H1 (cell line): ENCODE results near the gene PAQR9. TPM values are rescaled to one million over a fixed set of nuclear protein-coding genes. Genes with fewer than 3 reads are reported as not detected.

Experiments
- CTCF ChIA-PET: fragments of 300-600 bp; sonication (Branson Sonifier 250); formaldehyde crosslinking; loops from one replicate; lab custom pipeline; 2021; ENCODE audit not compliant: partially characterized antibody; lab: Charles Lee
- POLR2A ChIA-PET: fragments of 300-600 bp; sonication (Branson Sonifier 250); formaldehyde crosslinking; loops from one replicate; lab custom pipeline; 2021; ENCODE audit warnings: inconsistent platforms; ENCODE audit not compliant: partially characterized antibody; lab: Charles Lee
- DNase-seq, 2 experiments: peaks; one replicate each; pipeline versions ENCODE4 v3.0.0 to v3.0.0-alpha.2; 2010 to 2022; ENCODE audit warnings: low spot score in 2 of 2, low read depth in 1 of 2, mixed read lengths in 1 of 2
- FAIRE-seq: peaks from 2 replicates; lab custom pipeline; 2011; peaks lifted over from hg19 to GRCh38; lab: Jason Lieb, UNC
- H2AFZ ChIP-seq: 2 replicates; pipeline ENCODE4 v1.8.1; 2012; ENCODE audit warnings: low read length, inconsistent platforms
- H2AK5ac ChIP-seq: 2 replicates; pipeline ENCODE4 v1.6.1; 2013; ENCODE audit warnings: low read depth, low read length
- H2BK120ac ChIP-seq: replicated peaks from 2 replicates; pipeline ENCODE3; 2013; ENCODE audit warnings: low read depth, low read length, inconsistent platforms
- H2BK12ac ChIP-seq: 2 replicates; pipeline ENCODE4 v1.6.1; 2013; ENCODE audit warnings: low read depth, low read length
- H2BK15ac ChIP-seq: 2 replicates; pipeline ENCODE4 v1.6.1; 2013; ENCODE audit warnings: low read length
- H2BK20ac ChIP-seq: 2 replicates; pipeline ENCODE4 v1.6.1; 2013; ENCODE audit warnings: low read length
- H2BK5ac ChIP-seq: 2 replicates; pipeline ENCODE4 v1.6.1; 2013; ENCODE audit warnings: low read depth, low read length
- H3K14ac ChIP-seq: 2 replicates; pipeline ENCODE4 v1.6.1; 2013; ENCODE audit warnings: inconsistent platforms; ENCODE audit not compliant: insufficient read length
- H3K18ac ChIP-seq: 2 replicates; pipeline ENCODE4 v1.6.1; 2013; ENCODE audit warnings: low read length; ENCODE audit errors: extremely low read depth
- H3K23ac ChIP-seq: 2 replicates; pipeline ENCODE4 v1.6.1; 2013; ENCODE audit warnings: inconsistent platforms; ENCODE audit not compliant: insufficient read length
- H3K23me2 ChIP-seq: 2 replicates; pipeline ENCODE4 v1.6.1; 2013; ENCODE audit warnings: low read depth, low read length
- H3K27ac ChIP-seq: 2 replicates; pipeline ENCODE4 v1.6.1; 2011; ENCODE audit warnings: low read depth, low read length, inconsistent platforms
- H3K27me3 ChIP-seq, 4 experiments: replicated peaks in 1 of 4; 1 replicate in 1 of 4; 2 replicates in 3 of 4; pipeline versions ENCODE4 v1.6.1 to v1.8.1; 2011 to 2013; ENCODE audit warnings: low read length in 3 of 4, mild to moderate bottlenecking in 3 of 4, inconsistent platforms in 2 of 4, mixed read lengths in 2 of 4, moderate library complexity in 1 of 4; ENCODE audit not compliant: control insufficient read depth in 3 of 4, insufficient read depth in 3 of 4; ENCODE audit errors: extremely low read depth in 1 of 4
- H3K36me3 ChIP-seq, 4 experiments: 2 replicates each; pipeline versions ENCODE4 v1.6.1 to v1.8.1; 2011 to 2013; ENCODE audit warnings: mild to moderate bottlenecking in 4 of 4, low read length in 3 of 4, moderate library complexity in 2 of 4, control low read depth in 1 of 4, inconsistent platforms in 1 of 4; ENCODE audit not compliant: insufficient read depth in 4 of 4, control insufficient read depth in 2 of 4
- H3K4ac ChIP-seq: replicated peaks from 2 replicates; pipeline ENCODE3; 2013; ENCODE audit warnings: low read length, low read depth, mixed read lengths, inconsistent platforms; ENCODE audit not compliant: insufficient read length
- H3K4me1 ChIP-seq, 4 experiments: replicated peaks in 1 of 4; 1 replicate in 1 of 4; 2 replicates in 3 of 4; pipeline versions ENCODE4 v1.6.1 to v1.8.1; 2011 to 2013; ENCODE audit warnings: low read length in 3 of 4, inconsistent platforms in 2 of 4, mixed read lengths in 1 of 4; ENCODE audit not compliant: insufficient read depth in 4 of 4, control insufficient read depth in 3 of 4
- H3K4me2 ChIP-seq, 2 experiments: 2 replicates each; pipeline versions ENCODE4 v1.6.1 to v1.8.1; 2011 to 2013; ENCODE audit warnings: low read depth in 2 of 2, low read length in 2 of 2, control low read depth in 1 of 2, inconsistent platforms in 1 of 2, mild to moderate bottlenecking in 1 of 2; ENCODE audit not compliant: insufficient read depth in 1 of 2
- H3K4me3 ChIP-seq, 4 experiments: fragments of 200-600, 300-600 bp in 1 of 4; sonication (generic), shearing (Covaris generic), sonication (Bioruptor Twin) in 1 of 4; 2 replicates each; pipeline versions ENCODE4 v1.5.1 to v1.8.1; 2011 to 2016; ENCODE audit warnings: low read length in 4 of 4, low read depth in 3 of 4, control low read depth in 2 of 4, inconsistent platforms in 2 of 4, mild to moderate bottlenecking in 2 of 4, mixed read lengths in 1 of 4, moderate library complexity in 1 of 4; ENCODE audit not compliant: insufficient read depth in 2 of 4; ENCODE audit errors: extremely low read depth in 1 of 4
- H3K56ac ChIP-seq: replicated peaks from 2 replicates; pipeline ENCODE3; 2013; ENCODE audit warnings: low read depth, mild to moderate bottlenecking, mixed read lengths, low read length, inconsistent platforms; ENCODE audit not compliant: insufficient read length
- H3K79me1 ChIP-seq: 2 replicates; pipeline ENCODE4 v1.6.1; 2013; ENCODE audit warnings: low read depth, low read length, control low read depth
- H3K79me2 ChIP-seq, 2 experiments: 2 replicates each; pipeline versions ENCODE4 v1.6.1 to v1.8.1; 2012 to 2013; ENCODE audit warnings: low read length in 2 of 2, mild to moderate bottlenecking in 2 of 2, inconsistent platforms in 1 of 2; ENCODE audit not compliant: insufficient read depth in 2 of 2, control insufficient read depth in 1 of 2
- H3K9ac ChIP-seq, 4 experiments: replicated peaks in 1 of 4; 1 replicate in 1 of 4; 2 replicates in 3 of 4; pipeline versions ENCODE4 v1.6.1 to v1.8.1; 2011 to 2013; ENCODE audit warnings: low read depth in 3 of 4, low read length in 3 of 4, control low read depth in 2 of 4, mild to moderate bottlenecking in 2 of 4, moderate library complexity in 2 of 4, inconsistent platforms in 1 of 4; ENCODE audit errors: extremely low read depth in 1 of 4
- H3K9me3 ChIP-seq, 2 experiments: 2 replicates each; pipeline versions ENCODE4 v1.6.1 to v1.8.1; 2012 to 2013; ENCODE audit warnings: mild to moderate bottlenecking in 2 of 2, moderate library complexity in 2 of 2, control low read depth in 1 of 2, inconsistent platforms in 1 of 2, low read depth in 1 of 2, low read length in 1 of 2, mixed read lengths in 1 of 2; ENCODE audit not compliant: insufficient read depth in 2 of 2
- H4K20me1 ChIP-seq, 2 experiments: replicated peaks in 1 of 2; 2 replicates each; pipeline versions ENCODE3 to v1.8.1; 2011 to 2013; ENCODE audit warnings: inconsistent platforms in 2 of 2, low read length in 2 of 2, mild to moderate bottlenecking in 1 of 2; ENCODE audit not compliant: insufficient read depth in 2 of 2, control insufficient read depth in 1 of 2
- H4K5ac ChIP-seq: 2 replicates; pipeline ENCODE4 v1.6.1; 2013; ENCODE audit warnings: low read length, low read depth, mixed read lengths, inconsistent platforms; ENCODE audit not compliant: insufficient read length
- H4K8ac ChIP-seq: 2 replicates; pipeline ENCODE4 v1.8.0; 2013; ENCODE audit warnings: mild to moderate bottlenecking, moderate library complexity, low read length, inconsistent platforms; ENCODE audit not compliant: insufficient read depth; ENCODE audit errors: extremely low read depth
- H4K91ac ChIP-seq: replicated peaks from 2 replicates; pipeline ENCODE3; 2013; ENCODE audit warnings: low read length, mixed read lengths, inconsistent platforms; ENCODE audit not compliant: insufficient read length
- CHD1 ChIP-seq: IDR thresholded peaks from 2 replicates; pipeline ENCODE4 v1.6.1; 2012; ENCODE audit warnings: low read depth, low read length, improper control_type of control experiment
- KDM5A ChIP-seq: fragments of 200-600 bp; IDR thresholded peaks from 2 replicates; pipeline ENCODE4 v1.7.1; 2012; ENCODE audit warnings: mild to moderate bottlenecking, low read length, inconsistent platforms, mixed read lengths
- NRF1 ChIP-seq: IDR thresholded peaks from 2 replicates; pipeline ENCODE4 v1.6.1; 2011; ENCODE audit warnings: mild to moderate bottlenecking, low read depth, low read length, improper control_type of control experiment
- RAD21 ChIP-seq, 2 experiments: IDR thresholded peaks in 1 of 2; conservative IDR thresholded peaks in 1 of 2; 2 replicates each; pipeline ENCODE4 v1.6.1; 2011; ENCODE audit warnings: low read depth in 2 of 2, low read length in 2 of 2, improper control_type of control experiment in 1 of 2, inconsistent platforms in 1 of 2, mild to moderate bottlenecking in 1 of 2, moderate library complexity in 1 of 2
- SP1 ChIP-seq: IDR thresholded peaks from 2 replicates; pipeline ENCODE4 v1.6.1; 2011; ENCODE audit warnings: low read depth, low read length
- SUZ12 ChIP-seq: fragments of 200-600 bp; sonication (generic); IDR thresholded peaks from 2 replicates; pipeline ENCODE4 v1.6.1; 2012; ENCODE audit warnings: mild to moderate bottlenecking, inconsistent platforms, low read length, moderate library complexity, mixed read lengths
- WGBS, 2 experiments: shearing (Covaris generic) in 1 of 2; methylation state at CpG; one replicate each; pipeline versions ENCODE4 v1.1.6 to v1.1.7; 2013 to 2015; ENCODE audit warnings: low lambda C conversion rate in 2 of 2, mixed read lengths in 2 of 2, inconsistent platforms in 1 of 2, low coverage in 1 of 2, missing lambda C conversion rate in 1 of 2; ENCODE audit not compliant: insufficient replicate concordance in 2 of 2, insufficient coverage in 1 of 2, insufficient read length in 1 of 2; ENCODE audit errors: extremely low coverage in 1 of 2, missing lambda C conversion rate in 1 of 2; 5-methylcytosine and 5-hydroxymethylcytosine counted together
- polyA plus RNA-seq, 7 experiments: library from polyadenylated mRNA; depleted of rRNA in 3 of 7; stranded (reverse) in 5 of 7; unstranded in 2 of 7; fragments of >200 nt in 5 of 7; fragments of 200-250 nt in 2 of 7; gene quantifications; 1 replicate in 5 of 7; 2 replicates in 1 of 7; 4 replicates in 1 of 7; pipeline versions ENCODE4 v1.2.1 to v1.2.3, GENCODE V29; 2011 to 2013; ENCODE audit warnings: missing spikeins in 2 of 7, mixed read lengths in 2 of 7
- total RNA-seq: library from RNA; stranded (reverse); fragmentation: NEBNext Ultra II Directional; extraction: Animal tissue kit (Norgen Biotek cat#: 25700); gene quantifications from 2 replicates; pipeline ENCODE4 v1.2.1, GENCODE V29; 2021
- TF ChIP-seq, protein P1 (sequence below): IDR thresholded peaks from 2 replicates; pipeline ENCODE4 v1.6.1; 2012; ENCODE audit warnings: inconsistent platforms
- TF ChIP-seq, protein P2 (sequence below): IDR thresholded peaks from 2 replicates; pipeline ENCODE4 v1.6.1; 2012; ENCODE audit warnings: inconsistent platforms

Gene PAQR9
- total and polyA plus RNA-seq, 2 of the 8 experiments (the other 6 are each of a cell fraction or from before 2014, with no cell fraction given) = 2.6 to 5.2 TPM

DNA sequence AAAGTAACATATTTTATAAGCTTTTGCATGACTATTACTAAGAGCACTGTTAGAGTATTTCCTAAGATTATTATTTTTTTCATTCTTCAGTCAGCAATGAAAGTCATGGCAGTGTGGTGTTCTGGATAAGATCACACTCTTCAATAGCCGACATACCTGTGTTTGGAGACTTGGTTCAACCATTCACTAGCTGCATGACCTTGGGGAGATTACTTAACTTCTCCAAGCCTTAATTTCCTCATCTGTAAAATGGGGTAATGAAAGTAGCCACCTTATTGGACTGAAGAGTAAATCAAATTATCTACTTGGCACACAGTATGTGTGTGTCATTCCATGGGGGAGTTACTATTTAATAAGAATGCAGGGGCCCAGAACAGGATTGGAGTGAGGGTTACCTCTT is 50.0 kb downstream of the PAQR9 start:
- Histone ChIP-seq H3K79me2 (no peaks in the 10 kb centered on the region), H2BK20ac (no peak overlapping the region), H2BK15ac (no peak overlapping the region), H4K20me1 (no peaks in the 10 kb centered on the region), H4K91ac (no peak overlapping the region), H2AFZ (no peak overlapping the region), H3K27ac (no peak overlapping the region), H3K36me3 (no peaks in the 10 kb centered on the region), H2BK12ac (no peak overlapping the region), H3K23me2 (no peaks in the 10 kb centered on the region), H3K9ac (no peak overlapping the region), H3K56ac (no peak overlapping the region), H4K5ac (no peak overlapping the region), H3K27me3 (no peaks in the 10 kb centered on the region), H3K4me2 (no peak overlapping the region), H3K4ac (no peak overlapping the region), H2AK5ac (no peak overlapping the region), H3K9me3 (no peaks in the 10 kb centered on the region), H2BK120ac (no peak overlapping the region), H3K18ac (no peak overlapping the region), H3K79me1 (no peaks in the 10 kb centered on the region), H4K8ac (no peak overlapping the region), H3K4me3 (no peak overlapping the region), H3K14ac (no peak overlapping the region), H3K23ac (no peak overlapping the region), H3K4me1 (no peaks in the 10 kb centered on the region), H2BK5ac (no peak overlapping the region)
- WGBS, 2 experiments = 94% methylated on average over 1 of the region's 1 CpG; no CpG with 5 or more reads in 1 of the 2 experiments
- ChIA-PET CTCF (interaction anchor here (1.2 to 1.6 kb wide), 2 partner anchors 11 to 17 kb away, joined by 3 read pairs; no protein-coding TSS in a partner anchor), POLR2A (interaction anchor here (0.6 kb wide), 1 partner anchor 310 kb away, joined by 3 read pairs; no protein-coding TSS in a partner anchor)
- FAIRE-seq = no peak
- DNase-seq = no peak
- no peak for TF ChIP-seq SP1
- no peak for TF ChIP-seq NRF1
- TF ChIP-seq SUZ12 = no peak
- TF ChIP-seq, protein P1, sequence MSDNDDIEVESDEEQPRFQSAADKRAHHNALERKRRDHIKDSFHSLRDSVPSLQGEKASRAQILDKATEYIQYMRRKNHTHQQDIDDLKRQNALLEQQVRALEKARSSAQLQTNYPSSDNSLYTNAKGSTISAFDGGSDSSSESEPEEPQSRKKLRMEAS = no peak
- TF ChIP-seq KDM5A = no peak
- TF ChIP-seq, protein P2, sequence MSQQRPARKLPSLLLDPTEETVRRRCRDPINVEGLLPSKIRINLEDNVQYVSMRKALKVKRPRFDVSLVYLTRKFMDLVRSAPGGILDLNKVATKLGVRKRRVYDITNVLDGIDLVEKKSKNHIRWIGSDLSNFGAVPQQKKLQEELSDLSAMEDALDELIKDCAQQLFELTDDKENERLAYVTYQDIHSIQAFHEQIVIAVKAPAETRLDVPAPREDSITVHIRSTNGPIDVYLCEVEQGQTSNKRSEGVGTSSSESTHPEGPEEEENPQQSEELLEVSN = no peak
- no peak for TF ChIP-seq RAD21 (IDR thresholded peaks at IDR 0.05 in 1 of 2, conservative IDR thresholded peaks at IDR 0.05 in 1 of 2; ENCODE audit: low read depth in 2 of 2, low read length in 2 of 2)
- no peak for TF ChIP-seq CHD1
